A549 (cell line): ENCODE measurements around the gene HNRNPUL1. TPM values are rescaled to one million over a fixed set of nuclear protein-coding genes. Genes with fewer than 3 reads are reported as not detected.

Source experiments
- ATAC-seq, 2 experiments: fragments of 200-7000 bp in 1 of 2; fragments of >200 bp in 1 of 2; cut with Nextera tagmentation in 1 of 2; cut with Tn5 transposase in 1 of 2; 3 replicates each; pipeline versions ENCODE4 v1.8.0 to v1.9.1; 2018 to 2020; ENCODE audit warnings: mild to moderate bottlenecking in 1 of 2, moderate library complexity in 1 of 2
- CTCF ChIA-PET: fragments of 300-600 bp; sonication (Branson Sonifier 250); formaldehyde crosslinking; extraction: SDS; loops from one replicate; lab custom pipeline; 2021; ENCODE audit warnings: antibody characterized with exemption, inconsistent platforms; lab: Yijun Ruan, JAX
- POLR2A ChIA-PET: fragments of 350-600 bp; formaldehyde crosslinking; extraction: SDS; loops from one replicate; lab custom pipeline; 2021; ENCODE audit warnings: antibody characterized with exemption, inconsistent platforms; lab: Yijun Ruan, JAX
- DNase-seq, 2 experiments: peaks; one replicate each; pipeline versions ENCODE4 v3.0.0 to v3.0.0-alpha.2; 2011 to 2016; ENCODE audit warnings: low read depth in 1 of 2, low spot score in 1 of 2
- FAIRE-seq: peaks from 2 replicates; lab custom pipeline; 2011; peaks lifted over from hg19 to GRCh38; lab: Jason Lieb, UNC
- H3K27ac ChIP-seq, 2 experiments: fragments of >200 bp; sonication (Bioruptor Twin); formaldehyde crosslinking; 3 replicates each; pipeline ENCODE4 v1.5.1; 2016 to 2017
- H3K4me1 ChIP-seq: fragments of >200 bp; sonication (Bioruptor Twin); formaldehyde crosslinking; 3 replicates; pipeline ENCODE4 v1.6.1; 2016
- H3K4me2 ChIP-seq: fragments of >200 bp; sonication (Bioruptor Twin); formaldehyde crosslinking; 3 replicates; pipeline ENCODE4 v1.6.1; 2016
- H3K4me3 ChIP-seq: fragments of >200 bp; sonication (Bioruptor Twin); formaldehyde crosslinking; 3 replicates; pipeline ENCODE4 v1.5.1; 2016
- H3K9me3 ChIP-seq: fragments of >200 bp; sonication (Bioruptor Twin); formaldehyde crosslinking; 3 replicates; pipeline ENCODE4 v1.6.1; 2016
- BHLHE40 ChIP-seq: IDR thresholded peaks from 2 replicates; pipeline ENCODE4 v1.6.1; 2012; ENCODE audit warnings: low read depth, low read length, inconsistent platforms
- CEBPB ChIP-seq, 2 experiments: fragments of >200 bp in 1 of 2; sonication (Bioruptor Twin) in 1 of 2; formaldehyde crosslinking in 1 of 2; IDR thresholded peaks; 2 replicates each; pipeline ENCODE4 v1.6.1; 2012 to 2016
- CHD2 ChIP-seq: fragments of 150-350 bp; IDR thresholded peaks from 2 replicates; pipeline ENCODE4 v1.6.1; 2014; ENCODE audit warnings: low read length; ENCODE audit not compliant: partially characterized antibody
- EP300 ChIP-seq, 2 experiments: fragments of >200 bp; sonication (Bioruptor Twin); formaldehyde crosslinking; IDR thresholded peaks; 2 replicates in 1 of 2; 3 replicates in 1 of 2; pipeline ENCODE4 v1.6.1; 2016 to 2017
- HES2 ChIP-seq: fragments of >200 bp; sonication (Bioruptor Twin); formaldehyde crosslinking; IDR thresholded peaks from 2 replicates; pipeline ENCODE4 v1.6.1; 2016
- HEYL ChIP-seq: fragments of 250-450 bp; sonication (Bioruptor Pico); IDR thresholded peaks from 2 replicates; pipeline ENCODE4 v1.8.0; 2021; ENCODE audit warnings: mild to moderate bottlenecking, moderate library complexity
- HOXA7 ChIP-seq: fragments of 250-450 bp; sonication (Bioruptor Pico); IDR thresholded peaks from 2 replicates; pipeline ENCODE4 v1.5.0; 2020; ENCODE audit warnings: mild to moderate bottlenecking, moderate library complexity
- JUN ChIP-seq, 2 experiments: fragments of >200 bp; sonication (Bioruptor Twin); formaldehyde crosslinking; IDR thresholded peaks; 2 replicates in 1 of 2; 3 replicates in 1 of 2; pipeline ENCODE4 v1.6.1; 2016 to 2017
- KDM5A ChIP-seq: fragments of 200-600 bp; sonication (generic); IDR thresholded peaks from 2 replicates; pipeline ENCODE4 v1.6.1; 2016; ENCODE audit warnings: antibody characterized with exemption, mild to moderate bottlenecking
- PBX3 ChIP-seq: IDR thresholded peaks from 2 replicates; pipeline ENCODE4 v1.6.1; 2012
- RNF2 ChIP-seq: fragments of 200-600 bp; sonication (generic); IDR thresholded peaks from 2 replicates; pipeline ENCODE4 v1.6.1; 2016; ENCODE audit warnings: low read depth, mild to moderate bottlenecking, antibody characterized with exemption, moderate library complexity, borderline replicate concordance
- ZFP36 ChIP-seq: fragments of 450-650 bp; IDR thresholded peaks from 2 replicates; pipeline ENCODE4 v1.6.1; 2014; ENCODE audit warnings: borderline replicate concordance; ENCODE audit not compliant: partially characterized antibody
- WGBS: methylation state at CpG from one replicate; pipeline ENCODE4 v1.1.6; 2017; ENCODE audit errors: missing lambda C conversion rate; 5-methylcytosine and 5-hydroxymethylcytosine counted together
- polyA plus RNA-seq, 4 experiments: library from polyadenylated mRNA; depleted of rRNA in 3 of 4; stranded (reverse); fragments of >200 nt; fragmentation: RNase III in 1 of 4; extraction: RNeasy Plus Mini Kit Qiagen cat#74134 plus additional on column Dnase treatment in 1 of 4; gene quantifications; 2 replicates in 3 of 4; 3 replicates in 1 of 4; pipeline ENCODE4 v1.2.3, GENCODE V29; 2011 to 2017
- TF ChIP-seq, protein P1 (sequence below): IDR thresholded peaks from 2 replicates; pipeline ENCODE4 v1.6.1; 2012
- TF ChIP-seq, protein P2 (sequence below): IDR thresholded peaks from 2 replicates; pipeline ENCODE4 v1.6.1; 2012; ENCODE audit warnings: low read depth, borderline replicate concordance
- TF ChIP-seq, protein P3 (sequence below): fragments of >200 bp; sonication (Bioruptor Twin); formaldehyde crosslinking; IDR thresholded peaks from 3 replicates; pipeline ENCODE4 v1.5.1; 2016

The HNRNPUL1 gene
- polyA plus RNA-seq, 2 of the 4 experiments (the other 2 are of a cell fraction), result 89.5 to 278 TPM

DNA sequence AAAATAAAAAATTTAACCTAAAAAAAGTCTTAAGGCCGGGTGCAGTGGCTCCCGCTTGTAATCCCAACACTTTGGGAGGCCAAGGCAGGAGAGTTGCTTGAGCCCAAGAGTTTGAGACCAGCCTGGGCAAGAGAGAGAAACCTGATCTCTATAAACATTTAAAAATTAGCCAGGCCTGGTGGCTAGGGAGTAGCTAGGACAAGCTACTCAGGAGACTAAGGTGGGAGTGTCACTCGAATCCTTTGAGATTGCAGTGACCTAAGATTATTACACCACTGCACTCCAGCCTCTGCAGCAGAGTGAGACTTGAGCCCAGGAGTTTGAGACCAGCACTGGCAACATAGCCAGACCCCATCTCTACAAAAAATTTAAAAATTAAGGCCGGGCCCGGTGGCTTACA, 46.9 kb downstream of the HNRNPUL1 start:
- H3K27ac ChIP-seq, result peak overlapping the region; percentile 91 to 92

GRCh38 chr19:41311613-41312012, 47.4 kb downstream of the HNRNPUL1 start:
- TF ChIP-seq CEBPB (IDR thresholded peaks at IDR 0.05) (no peak), BHLHE40 (no peak), HOXA7 (CRISPR knock-in tag) (no peak), EP300 (IDR thresholded peaks at IDR 0.05) (no peak)
- DNase-seq (no peak), ATAC-seq (no peak), FAIRE-seq (no peak)
- Histone ChIP-seq H3K4me1 (peaks cover 24% of the 10 kb centered on the region), H3K27ac (peak overlapping the region in 1 of 2 experiments; percentile 92; a peak in 1 of 6 replicates), H3K9me3 (no peaks in the 10 kb centered on the region), H3K4me2 (peak overlapping the region; percentile 89), H3K4me3 (no peak overlapping the region)
- 96% methylated on average over 8 of the region's 8 CpGs for WGBS
- ChIA-PET CTCF (interaction anchor here (1.1 to 19.5 kb wide), 5 partner anchors 9 to 185 kb away, joined by 4 to 598 read pairs (median 23); partner anchors contain the start of gene TGFB1), POLR2A (no interaction called here)

More for the DNA sequence above, 46.9 kb downstream of the HNRNPUL1 start:
- Histone ChIP-seq H3K9me3 (no peaks in the 10 kb centered on the region), H3K4me3 (peak overlapping the region; percentile 57), H3K4me1 (peaks cover 24% of the 10 kb centered on the region), H3K4me2 (peak overlapping the region; percentile 89)
- FAIRE-seq (no peak), DNase-seq (no peak), ATAC-seq (no peak)
- 0 out of 2 replicates have a peak, but pooled peaks have one; percentile 20 for TF ChIP-seq HOXA7 (CRISPR knock-in tag)
- TF ChIP-seq CHD2, result no peak
- ChIA-PET POLR2A (interaction anchor here (0.9 to 1.8 kb wide), 5 partner anchors 8 to 107 kb away, joined by 3 to 11 read pairs (median 5); partner anchors contain the start of gene HNRNPUL1), CTCF (interaction anchor here (1.1 to 19.5 kb wide), 7 partner anchors 9 to 259 kb away, joined by 4 to 598 read pairs (median 23); partner anchors contain the start of gene TGFB1)
- 52% methylated on average over 5 of the region's 5 CpGs for WGBS

GRCh38 chr19:41316306-41316920, 52.2 kb downstream of the HNRNPUL1 start:
- POLR2A ChIA-PET, result no interaction called here
- Histone ChIP-seq H3K27ac (no peak overlapping the region), H3K9me3 (no peaks in the 10 kb centered on the region), H3K4me3 (no peak overlapping the region), H3K4me1 (peaks cover 7% of the 10 kb centered on the region), H3K4me2 (no peak overlapping the region)
- no peak for ATAC-seq
- no peak for FAIRE-seq
- 95% methylated on average over 24 of the region's 24 CpGs for WGBS
- CTCF ChIA-PET, result interaction anchor here (0.8 to 18.6 kb wide), 12 partner anchors 10 to 653 kb away, joined by 3 to 295 read pairs (median 4); partner anchors contain the start of genes CCDC97, HNRNPUL1 and TGFB1
- TF ChIP-seq, protein P1, sequence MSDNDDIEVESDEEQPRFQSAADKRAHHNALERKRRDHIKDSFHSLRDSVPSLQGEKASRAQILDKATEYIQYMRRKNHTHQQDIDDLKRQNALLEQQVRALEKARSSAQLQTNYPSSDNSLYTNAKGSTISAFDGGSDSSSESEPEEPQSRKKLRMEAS, result no peak
- TF ChIP-seq, protein P2, sequence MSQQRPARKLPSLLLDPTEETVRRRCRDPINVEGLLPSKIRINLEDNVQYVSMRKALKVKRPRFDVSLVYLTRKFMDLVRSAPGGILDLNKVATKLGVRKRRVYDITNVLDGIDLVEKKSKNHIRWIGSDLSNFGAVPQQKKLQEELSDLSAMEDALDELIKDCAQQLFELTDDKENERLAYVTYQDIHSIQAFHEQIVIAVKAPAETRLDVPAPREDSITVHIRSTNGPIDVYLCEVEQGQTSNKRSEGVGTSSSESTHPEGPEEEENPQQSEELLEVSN, result no peak
- TF ChIP-seq HOXA7 (CRISPR knock-in tag) (no peak), JUN (IDR thresholded peaks at IDR 0.05) (no peak), KDM5A (no peak), HEYL (CRISPR knock-in tag) (no peak), ZFP36 (no peak), RNF2 (no peak), PBX3 (no peak), HES2 (no peak)
- TF ChIP-seq, protein P3, sequence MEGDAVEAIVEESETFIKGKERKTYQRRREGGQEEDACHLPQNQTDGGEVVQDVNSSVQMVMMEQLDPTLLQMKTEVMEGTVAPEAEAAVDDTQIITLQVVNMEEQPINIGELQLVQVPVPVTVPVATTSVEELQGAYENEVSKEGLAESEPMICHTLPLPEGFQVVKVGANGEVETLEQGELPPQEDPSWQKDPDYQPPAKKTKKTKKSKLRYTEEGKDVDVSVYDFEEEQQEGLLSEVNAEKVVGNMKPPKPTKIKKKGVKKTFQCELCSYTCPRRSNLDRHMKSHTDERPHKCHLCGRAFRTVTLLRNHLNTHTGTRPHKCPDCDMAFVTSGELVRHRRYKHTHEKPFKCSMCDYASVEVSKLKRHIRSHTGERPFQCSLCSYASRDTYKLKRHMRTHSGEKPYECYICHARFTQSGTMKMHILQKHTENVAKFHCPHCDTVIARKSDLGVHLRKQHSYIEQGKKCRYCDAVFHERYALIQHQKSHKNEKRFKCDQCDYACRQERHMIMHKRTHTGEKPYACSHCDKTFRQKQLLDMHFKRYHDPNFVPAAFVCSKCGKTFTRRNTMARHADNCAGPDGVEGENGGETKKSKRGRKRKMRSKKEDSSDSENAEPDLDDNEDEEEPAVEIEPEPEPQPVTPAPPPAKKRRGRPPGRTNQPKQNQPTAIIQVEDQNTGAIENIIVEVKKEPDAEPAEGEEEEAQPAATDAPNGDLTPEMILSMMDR, result no peak
- TF ChIP-seq, all 56 proteins: peak for 0
- no peak for DNase-seq
